ENCODE results near the gene AGBL5. TPM values are rescaled to one million over a fixed set of nuclear protein-coding genes. Genes with fewer than 3 reads are reported as not detected.

Gene AGBL5
- total RNA-seq, 1 experiment from 2014 or later = 40.0 TPM

DNA sequence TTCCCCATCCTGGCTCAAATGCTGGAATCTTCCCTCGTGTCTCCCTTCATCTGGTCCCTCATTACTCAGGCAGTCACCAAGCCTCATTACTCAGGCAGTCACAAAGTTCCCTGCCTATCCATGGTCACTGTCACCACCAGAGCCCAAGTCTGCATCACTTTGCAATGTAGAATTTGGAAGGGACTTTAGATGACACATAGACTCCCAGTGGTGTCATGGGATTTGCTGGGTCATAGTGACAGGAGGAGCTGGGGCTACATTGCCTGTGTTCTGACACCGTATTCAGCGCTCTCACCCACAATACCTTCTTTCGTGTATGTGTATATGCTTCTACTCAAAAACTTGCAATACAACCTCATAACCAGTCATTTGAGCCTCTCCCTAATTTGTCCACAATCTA, 24.9 kb downstream of the AGBL5 start:
- no peak overlapping the region for H3K9ac ChIP-seq (ENCODE audit: low read length)
- no peaks in the 10 kb centered on the region for H3K27me3 ChIP-seq (ENCODE audit: insufficient read depth, low read length)
- RAD21 ChIA-PET (ENCODE audit: low non-redundant PET in 1 of 2, low total read pairs in 2 of 2, uncharacterized antibody in 2 of 2, unreplicated experiment in 2 of 2) = no interaction called here
- H4K20me1 ChIP-seq (ENCODE audit: insufficient read depth) = no peaks in the 10 kb centered on the region
- POLR2A ChIA-PET = no interaction called here
- no peak for TF ChIP-seq CBX3 (IDR thresholded peaks at IDR 0.05; ENCODE audit: low read depth)
- TF ChIP-seq RAD21 (IDR thresholded peaks at IDR 0.05; ENCODE audit: low read depth) = no peak
- TF ChIP-seq, protein P1, sequence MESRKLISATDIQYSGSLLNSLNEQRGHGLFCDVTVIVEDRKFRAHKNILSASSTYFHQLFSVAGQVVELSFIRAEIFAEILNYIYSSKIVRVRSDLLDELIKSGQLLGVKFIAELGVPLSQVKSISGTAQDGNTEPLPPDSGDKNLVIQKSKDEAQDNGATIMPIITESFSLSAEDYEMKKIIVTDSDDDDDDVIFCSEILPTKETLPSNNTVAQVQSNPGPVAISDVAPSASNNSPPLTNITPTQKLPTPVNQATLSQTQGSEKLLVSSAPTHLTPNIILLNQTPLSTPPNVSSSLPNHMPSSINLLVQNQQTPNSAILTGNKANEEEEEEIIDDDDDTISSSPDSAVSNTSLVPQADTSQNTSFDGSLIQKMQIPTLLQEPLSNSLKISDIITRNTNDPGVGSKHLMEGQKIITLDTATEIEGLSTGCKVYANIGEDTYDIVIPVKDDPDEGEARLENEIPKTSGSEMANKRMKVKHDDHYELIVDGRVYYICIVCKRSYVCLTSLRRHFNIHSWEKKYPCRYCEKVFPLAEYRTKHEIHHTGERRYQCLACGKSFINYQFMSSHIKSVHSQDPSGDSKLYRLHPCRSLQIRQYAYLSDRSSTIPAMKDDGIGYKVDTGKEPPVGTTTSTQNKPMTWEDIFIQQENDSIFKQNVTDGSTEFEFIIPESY (IDR thresholded peaks at IDR 0.05; ENCODE audit: extremely low read depth, insufficient replicate concordance, low read length) = no peak
- TF ChIP-seq EZH2phosphoT487 (IDR thresholded peaks at IDR 0.05; ENCODE audit: borderline replicate concordance) = no peak
- no peak for TF ChIP-seq YY1 (IDR thresholded peaks at IDR 0.05; ENCODE audit: extremely low read depth, insufficient replicate concordance, low read depth, low read length)
- TF ChIP-seq ZNF274 (IDR thresholded peaks at IDR 0.05; ENCODE audit: low read depth, low read length) = no peak
- H3K9me2 ChIP-seq (ENCODE audit: insufficient read depth) = no peaks in the 10 kb centered on the region
- ATAC-seq (no peak), DNase-seq (ENCODE audit: low read depth, low spot score) (no peak)
- peaks cover under 1 to 16% of the 10 kb centered on the region in 2 experiments; a peak in 3 of 4 replicates for H3K4me1 ChIP-seq (ENCODE audit: control insufficient read depth in 1 of 2, insufficient read depth in 2 of 2, low read length in 2 of 2)
- H2AFZ ChIP-seq (ENCODE audit: low read depth, low read length, poor library complexity, severe bottlenecking) = no peak overlapping the region
- no peak overlapping the region for H3K27ac ChIP-seq (ENCODE audit: low read depth, low read length)
- BruUV-seq (replicated peaks) = no TSS peak
- CTCF ChIA-PET = no interaction called here
- H3K4me3 ChIP-seq (replicated peaks in 1 of 2; ENCODE audit: low read depth in 1 of 2, low read length in 2 of 2) = no peak overlapping the region
- no peak overlapping the region for H3K4me2 ChIP-seq (ENCODE audit: low read length)
- no peaks in the 10 kb centered on the region for H3K36me3 ChIP-seq (ENCODE audit: control insufficient read depth in 1 of 2, insufficient read depth in 2 of 2, low read length in 2 of 2)
- peaks cover under 1% of the 10 kb centered on the region; the same call in 1 of the 2 replicates for H3K79me2 ChIP-seq (ENCODE audit: insufficient read depth, low read length)
- H3K9me3 ChIP-seq (ENCODE audit: control insufficient read depth in 1 of 2, insufficient read depth in 1 of 2, low read depth in 1 of 2, low read length in 2 of 2) = no peaks in the 10 kb centered on the region
- intact Hi-C loops (cut with micrococcal nuclease) = no loop called here

DNA sequence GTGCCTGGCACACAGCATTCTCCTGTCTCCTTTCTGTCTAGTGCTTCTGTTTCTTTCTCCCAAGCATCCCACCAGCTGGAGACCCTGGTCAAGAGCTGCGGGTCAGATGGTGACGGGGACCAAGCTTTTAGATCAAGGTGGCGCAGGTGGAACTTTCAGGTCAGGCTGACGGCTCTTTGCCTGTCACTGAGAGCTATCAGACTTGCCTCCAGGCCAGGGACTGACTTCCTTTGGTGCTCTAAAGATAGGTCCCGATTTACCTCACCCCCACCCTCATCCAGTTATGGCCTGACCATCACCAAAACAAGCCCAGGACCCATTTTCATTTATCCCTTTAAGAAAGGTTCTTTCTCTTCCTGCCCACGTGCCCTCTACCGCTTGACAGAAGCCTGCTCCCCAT, 25.8 kb downstream of the AGBL5 start:
- Histone ChIP-seq H3K79me2 (ENCODE audit: insufficient read depth, low read length) (no peaks in the 10 kb centered on the region), H3K9me3 (ENCODE audit: control insufficient read depth in 1 of 2, insufficient read depth in 1 of 2, low read depth in 1 of 2, low read length in 2 of 2) (no peaks in the 10 kb centered on the region), H2AFZ (ENCODE audit: low read depth, low read length, poor library complexity, severe bottlenecking) (no peak overlapping the region), H3K9me2 (ENCODE audit: insufficient read depth) (no peaks in the 10 kb centered on the region), H3K36me3 (ENCODE audit: control insufficient read depth in 1 of 2, insufficient read depth in 2 of 2, low read length in 2 of 2) (no peaks in the 10 kb centered on the region), H3K9ac (ENCODE audit: low read length) (no peak overlapping the region), H3K27ac (ENCODE audit: low read depth, low read length) (no peak overlapping the region), H3K4me3 (replicated peaks in 1 of 2; ENCODE audit: low read depth in 1 of 2, low read length in 2 of 2) (no peak overlapping the region), H3K4me1 (ENCODE audit: control insufficient read depth in 1 of 2, insufficient read depth in 2 of 2, low read length in 2 of 2) (peaks cover 8 to 19% of the 10 kb centered on the region in 2 experiments), H3K4me2 (ENCODE audit: low read length) (no peak overlapping the region), H4K20me1 (ENCODE audit: insufficient read depth) (no peaks in the 10 kb centered on the region), H3K27me3 (ENCODE audit: insufficient read depth, low read length) (no peaks in the 10 kb centered on the region)
- no peak for DNase-seq (ENCODE audit: low read depth, low spot score)
- RAD21 ChIA-PET (ENCODE audit: low non-redundant PET in 1 of 2, low total read pairs in 2 of 2, uncharacterized antibody in 2 of 2, unreplicated experiment in 2 of 2) = interaction anchor here in 1 of 2 experiments (0.7 kb wide), 1 partner anchor 344 kb away, joined by 7 read pairs; no protein-coding TSS in a partner anchor
- no peak for ATAC-seq
- intact Hi-C loops (cut with micrococcal nuclease) = no loop called here
- CTCF ChIA-PET = interaction anchor here (0.6 kb wide), 1 partner anchor 64 kb away, joined by 3 read pairs; no protein-coding TSS in a partner anchor
- POLR2A ChIA-PET = no interaction called here
- no TSS peak for BruUV-seq (replicated peaks)
- TF ChIP-seq, protein P2, sequence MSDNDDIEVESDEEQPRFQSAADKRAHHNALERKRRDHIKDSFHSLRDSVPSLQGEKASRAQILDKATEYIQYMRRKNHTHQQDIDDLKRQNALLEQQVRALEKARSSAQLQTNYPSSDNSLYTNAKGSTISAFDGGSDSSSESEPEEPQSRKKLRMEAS (IDR thresholded peaks at IDR 0.05) = no peak
- TF ChIP-seq, protein P1 (IDR thresholded peaks at IDR 0.05; ENCODE audit: extremely low read depth, insufficient replicate concordance, low read length) = no peak
- TF ChIP-seq ZFX (IDR thresholded peaks at IDR 0.05) (no peak), RAD21 (IDR thresholded peaks at IDR 0.05; ENCODE audit: low read depth) (no peak), EZH2phosphoT487 (IDR thresholded peaks at IDR 0.05; ENCODE audit: borderline replicate concordance) (no peak), ZNF274 (IDR thresholded peaks at IDR 0.05; ENCODE audit: low read depth, low read length) (no peak), POLR2AphosphoS5 (IDR thresholded peaks at IDR 0.05; ENCODE audit: low read depth, low read length) (no peak), SRF (IDR thresholded peaks at IDR 0.05; ENCODE audit: low read depth) (no peak), ELF1 (IDR thresholded peaks at IDR 0.05; ENCODE audit: borderline replicate concordance, low read depth) (no peak), EZH2 (IDR thresholded peaks at IDR 0.05) (no peak)
- TF ChIP-seq, protein P3, sequence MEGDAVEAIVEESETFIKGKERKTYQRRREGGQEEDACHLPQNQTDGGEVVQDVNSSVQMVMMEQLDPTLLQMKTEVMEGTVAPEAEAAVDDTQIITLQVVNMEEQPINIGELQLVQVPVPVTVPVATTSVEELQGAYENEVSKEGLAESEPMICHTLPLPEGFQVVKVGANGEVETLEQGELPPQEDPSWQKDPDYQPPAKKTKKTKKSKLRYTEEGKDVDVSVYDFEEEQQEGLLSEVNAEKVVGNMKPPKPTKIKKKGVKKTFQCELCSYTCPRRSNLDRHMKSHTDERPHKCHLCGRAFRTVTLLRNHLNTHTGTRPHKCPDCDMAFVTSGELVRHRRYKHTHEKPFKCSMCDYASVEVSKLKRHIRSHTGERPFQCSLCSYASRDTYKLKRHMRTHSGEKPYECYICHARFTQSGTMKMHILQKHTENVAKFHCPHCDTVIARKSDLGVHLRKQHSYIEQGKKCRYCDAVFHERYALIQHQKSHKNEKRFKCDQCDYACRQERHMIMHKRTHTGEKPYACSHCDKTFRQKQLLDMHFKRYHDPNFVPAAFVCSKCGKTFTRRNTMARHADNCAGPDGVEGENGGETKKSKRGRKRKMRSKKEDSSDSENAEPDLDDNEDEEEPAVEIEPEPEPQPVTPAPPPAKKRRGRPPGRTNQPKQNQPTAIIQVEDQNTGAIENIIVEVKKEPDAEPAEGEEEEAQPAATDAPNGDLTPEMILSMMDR (IDR thresholded peaks at IDR 0.05 in 2 of 3, conservative IDR thresholded peaks at IDR 0.05 in 1 of 3; ENCODE audit: borderline replicate concordance in 1 of 3, insufficient read depth in 1 of 3, low read depth in 2 of 3, low read length in 2 of 3) = no peak

Measured in HCT116 (cell line).